Measurements from ENCODE around the gene SLX4IP.
"Not testable (repeated sequence)": the region's sequence is repeated elsewhere in the genome, so short reads cannot be mapped to it uniquely, and the experiment has no call there.

Gene SLX4IP

GRCh38 chr20:10603971-10604864 is 169.1 kb downstream of the SLX4IP start:
- DNase-seq (ENCODE audit: low read depth in 2 of 2): no peak

DNA sequence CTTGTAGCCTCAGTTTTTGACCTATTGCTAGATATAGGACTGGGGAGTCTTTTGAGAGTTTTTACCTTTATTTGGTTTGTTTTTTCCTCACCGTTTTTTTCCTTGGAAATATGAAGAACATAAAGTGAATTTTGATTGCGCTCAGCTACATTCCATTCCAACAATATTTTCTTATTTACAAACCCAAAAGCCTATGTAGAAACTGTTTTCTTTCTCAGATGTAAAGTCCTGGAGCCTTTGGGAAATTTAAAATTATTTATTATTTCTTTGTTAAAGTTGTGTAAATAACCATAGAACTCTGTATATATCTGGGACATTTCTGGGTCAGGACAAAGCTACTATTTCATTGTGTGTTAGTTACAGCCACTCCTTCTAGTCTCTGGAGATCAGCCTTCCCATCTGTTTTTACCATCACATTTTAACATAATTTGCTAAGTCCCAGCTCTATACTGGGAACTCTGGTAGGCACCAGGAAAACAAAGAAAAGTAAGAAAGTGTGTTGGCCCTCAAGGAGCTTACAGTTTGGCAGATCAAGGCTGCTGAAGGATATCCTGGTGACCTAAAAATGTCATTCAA is 169.8 kb downstream of the SLX4IP start:
- no peak for DNase-seq (ENCODE audit: low read depth in 2 of 2)

DNA sequence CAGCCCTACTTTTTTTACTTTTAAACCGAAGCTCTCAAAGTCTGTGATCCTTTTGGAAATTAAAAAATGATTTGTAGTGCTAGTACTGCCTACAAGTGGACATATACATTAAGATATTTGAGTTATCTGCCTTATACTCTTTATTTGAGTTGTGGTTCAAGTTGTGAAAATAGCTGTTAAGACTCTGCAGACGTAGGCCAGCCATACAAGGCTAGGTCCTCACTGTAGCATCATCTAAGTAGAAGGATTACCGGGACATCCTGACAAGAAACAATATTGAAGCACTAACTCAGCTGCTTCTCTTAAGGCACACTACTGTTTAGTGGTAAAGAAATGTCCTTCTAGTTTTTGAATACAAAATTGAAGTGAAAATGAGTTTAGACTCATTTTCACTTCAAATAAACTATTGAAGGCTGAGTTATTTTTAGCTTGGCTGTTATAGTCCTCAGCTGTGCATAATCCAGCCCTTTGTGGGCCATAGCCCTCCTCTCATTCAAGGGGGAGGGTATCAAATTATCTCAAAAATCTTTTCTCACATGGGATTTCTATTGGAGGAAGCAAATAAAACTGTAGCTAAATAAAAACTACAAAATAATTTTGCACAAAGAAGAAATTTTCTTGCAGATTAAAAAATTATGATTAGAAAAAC is 170.6 kb downstream of the SLX4IP start:
- no peak for DNase-seq (ENCODE audit: low read depth in 2 of 2)

DNA sequence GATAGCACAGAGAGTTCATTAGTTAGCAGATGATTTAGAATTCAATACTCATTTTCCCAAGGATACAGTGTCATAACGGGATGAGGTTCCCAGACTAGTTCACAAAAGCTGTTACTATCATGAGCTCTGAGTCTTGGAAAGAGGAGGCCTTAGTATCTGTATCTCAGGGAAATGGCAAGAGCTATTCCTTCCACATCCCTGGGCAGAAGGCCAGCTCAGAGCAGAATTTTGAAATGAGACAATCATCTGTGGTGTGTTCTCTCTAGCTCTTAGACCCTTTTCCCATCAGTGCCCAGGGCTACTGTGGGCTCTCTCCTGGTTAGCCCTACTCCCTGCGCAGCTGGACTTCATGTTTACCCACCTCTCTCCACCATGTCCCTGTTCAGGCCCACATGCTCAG is 174.2 kb downstream of the SLX4IP start:
- no peak for DNase-seq (ENCODE audit: low read depth in 2 of 2)

GRCh38 chr20:10609770-10610169 is 174.7 kb downstream of the SLX4IP start:
- DNase-seq (ENCODE audit: low read depth in 2 of 2): no peak

GRCh38 chr20:10610251-10610650 is 175.1 kb downstream of the SLX4IP start:
- no peak for DNase-seq (ENCODE audit: low read depth in 2 of 2)

DNA sequence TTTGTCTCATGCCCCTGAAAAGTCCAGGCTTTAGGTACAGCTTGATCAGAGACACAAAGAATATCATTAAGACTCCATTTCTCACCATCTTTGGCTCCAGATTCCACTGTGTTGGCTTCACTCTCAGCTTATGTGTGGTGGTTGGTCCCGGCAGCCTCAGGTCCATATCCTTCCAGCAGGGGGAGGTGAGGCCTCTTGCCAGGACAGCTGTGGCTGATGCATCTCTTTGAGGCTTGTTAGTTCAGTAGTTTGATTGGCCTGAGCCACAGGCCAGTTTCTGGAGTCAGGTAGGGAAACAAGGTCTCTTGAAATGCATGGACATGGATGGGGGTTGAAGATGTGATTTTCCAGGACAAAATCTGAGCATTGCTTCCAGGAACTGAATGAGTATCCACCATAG is 176.3 kb downstream of the SLX4IP start:
- peak in 1 of 2 donors; percentile 3 for DNase-seq (ENCODE audit: low read depth in 2 of 2)

DNA sequence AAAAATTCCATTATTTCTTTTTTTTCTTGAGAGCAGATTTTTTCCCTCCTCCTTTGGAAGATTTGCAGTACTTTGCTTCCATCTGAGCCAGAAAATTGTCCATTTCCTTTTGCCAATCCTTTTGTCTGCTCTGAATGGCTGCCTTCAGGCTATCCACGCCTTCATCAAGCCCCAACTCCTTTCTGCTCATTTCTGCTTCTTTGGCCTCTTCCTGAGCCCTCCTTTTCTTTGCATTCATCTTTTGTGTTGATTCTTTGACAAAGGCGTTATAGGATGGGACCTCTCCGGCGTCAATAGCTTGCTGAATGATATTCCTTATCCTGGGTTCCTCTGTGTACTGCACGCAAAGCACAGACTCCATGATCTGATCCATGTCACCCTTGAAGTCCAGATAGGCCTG is 178.3 kb downstream of the SLX4IP start:
- not testable (repeated sequence) for DNase-seq (ENCODE audit: low read depth in 2 of 2)

DNA sequence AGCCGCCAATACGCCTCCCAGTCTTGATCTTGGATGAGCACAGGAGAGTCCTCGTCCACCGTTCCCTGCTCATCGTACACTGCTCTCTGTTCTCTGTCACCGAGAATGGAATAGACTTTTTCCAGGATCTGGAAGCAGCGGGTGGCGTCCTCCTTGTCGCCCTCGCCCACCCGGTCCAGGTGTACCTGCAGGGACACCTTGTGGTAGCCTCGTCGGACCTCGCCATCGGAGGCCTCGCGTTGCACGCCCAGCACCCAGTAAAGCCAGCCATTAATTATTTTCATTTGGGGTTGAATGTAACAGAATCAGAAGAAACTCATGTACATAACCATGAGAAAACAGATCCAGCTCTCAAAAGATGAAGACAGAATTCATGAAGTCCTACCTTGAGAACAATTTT is 178.8 kb downstream of the SLX4IP start:
- DNase-seq (ENCODE audit: low read depth in 2 of 2): no peak

DNA sequence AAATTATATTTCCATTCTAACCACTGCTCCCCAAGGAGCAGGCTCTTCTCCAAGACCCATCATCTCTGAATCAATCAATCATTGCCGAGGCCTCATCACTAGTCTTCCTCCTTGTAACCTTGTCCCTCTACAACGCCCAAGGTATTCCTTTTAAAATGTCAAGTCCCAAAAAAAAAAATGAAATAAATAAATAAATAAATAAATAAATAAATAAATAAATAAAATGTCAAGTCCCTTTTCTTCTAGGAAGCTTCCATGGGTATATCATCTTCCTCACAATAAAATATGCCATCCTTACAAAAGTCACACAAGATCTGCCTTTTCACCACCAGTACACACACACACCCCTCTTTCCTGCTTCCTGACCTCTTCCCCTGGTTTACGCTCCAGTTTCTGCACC is 181.1 kb downstream of the SLX4IP start:
- no peak for DNase-seq (ENCODE audit: low read depth in 2 of 2)

GRCh38 chr20:10617549-10618133 is 182.5 kb downstream of the SLX4IP start:
- DNase-seq (ENCODE audit: low read depth in 2 of 2): not testable (repeated sequence)

DNA sequence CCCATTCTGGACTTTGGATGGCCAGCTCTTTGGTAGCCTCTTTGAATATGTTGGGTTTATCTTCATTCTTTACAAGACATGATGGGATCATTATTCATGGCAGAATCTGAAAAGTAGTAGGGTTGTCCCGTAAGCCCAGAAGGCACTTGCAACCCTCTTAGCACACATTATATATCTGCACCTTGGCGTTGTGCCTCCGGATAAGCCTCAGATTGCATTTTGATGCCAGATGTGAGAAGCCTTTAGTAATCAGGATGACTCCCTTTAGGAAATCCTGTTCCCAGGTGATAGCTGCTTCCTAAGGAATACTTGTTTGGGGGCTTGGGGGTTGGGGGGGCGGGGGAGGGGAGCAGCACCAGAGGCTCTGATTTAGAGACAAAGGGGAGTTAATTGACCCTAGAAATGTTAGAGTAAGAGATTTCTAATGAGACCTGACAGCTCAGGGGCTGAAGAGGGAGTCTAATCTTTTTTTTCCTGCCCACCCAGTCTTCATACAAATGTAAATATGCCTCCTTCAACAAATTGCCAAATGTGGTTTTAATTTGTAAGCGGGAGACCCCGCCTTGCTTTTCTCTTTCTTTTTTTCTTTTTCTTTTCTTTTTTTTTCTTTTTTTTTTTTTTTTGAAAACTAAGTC is 183.6 kb downstream of the SLX4IP start:
- no peak for DNase-seq (ENCODE audit: low read depth in 2 of 2)

GRCh38 chr20:10619427-10619826 is 184.3 kb downstream of the SLX4IP start:
- DNase-seq (ENCODE audit: low read depth in 2 of 2): no peak

DNA sequence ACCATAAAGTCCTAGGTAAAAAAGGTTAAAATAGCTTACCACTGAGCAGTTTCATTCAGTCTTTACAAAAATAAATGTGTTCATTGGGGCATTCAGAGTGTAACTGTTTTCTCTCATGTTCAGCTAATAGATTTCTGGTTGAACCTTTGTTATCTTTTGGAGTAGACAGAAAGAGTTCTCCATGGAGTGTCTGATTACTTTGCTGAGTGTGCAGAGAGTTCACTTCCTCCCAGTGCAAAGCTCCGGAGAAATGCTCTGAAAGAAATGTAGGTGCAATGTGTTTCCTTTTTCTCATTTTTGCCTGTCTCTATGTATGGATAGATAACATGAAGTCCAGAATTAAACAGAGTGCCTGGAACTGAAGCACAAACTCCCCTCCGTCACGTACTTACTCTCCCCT is 186.0 kb downstream of the SLX4IP start:
- DNase-seq (ENCODE audit: low read depth in 2 of 2): no peak

- DNase-seq (ENCODE audit: low read depth in 2 of 2): no peak
Observed at GRCh38 chr20:10622657-10623418, 187.7 kb downstream of the SLX4IP start.

DNA sequence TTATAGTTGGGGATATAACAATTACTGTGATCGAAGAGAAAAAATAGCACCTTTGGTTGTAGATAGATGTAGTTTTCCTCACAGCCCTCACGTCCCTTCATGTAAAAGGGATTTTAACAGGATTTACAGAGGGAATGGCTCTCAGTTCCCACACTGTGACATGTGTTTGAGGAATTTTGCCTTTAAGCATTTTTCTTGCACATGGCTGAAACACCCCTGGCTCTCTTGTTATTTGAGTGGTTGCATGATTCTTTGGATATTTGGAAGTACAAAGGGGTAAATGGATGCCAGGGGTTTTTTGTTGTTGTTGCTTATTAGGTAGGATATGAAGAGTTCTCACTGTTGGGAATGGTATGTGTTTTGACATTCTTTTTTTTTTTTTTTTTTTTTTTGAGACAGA is 190.5 kb downstream of the SLX4IP start:
- no peak for DNase-seq (ENCODE audit: low read depth in 2 of 2)

DNA sequence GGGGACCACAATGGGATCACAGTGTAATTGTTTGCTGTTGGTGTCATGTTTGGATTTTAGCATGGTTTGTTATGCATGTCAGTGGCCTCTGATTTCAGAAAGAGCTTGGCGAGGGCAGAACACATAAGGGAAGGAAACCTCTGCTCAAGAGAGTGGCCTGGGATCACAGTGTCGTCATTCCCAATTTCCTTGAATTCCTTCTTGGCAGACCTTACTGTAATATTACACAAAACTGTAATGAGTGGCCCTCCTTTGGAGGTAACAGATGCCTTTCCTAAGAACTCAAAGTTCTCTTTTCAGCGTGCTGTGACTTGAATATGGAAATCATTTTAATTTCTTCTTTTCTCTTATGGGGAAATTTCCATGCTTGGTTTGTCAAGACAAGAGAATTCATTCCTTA is 191.8 kb downstream of the SLX4IP start:
- no peak for DNase-seq (ENCODE audit: low read depth in 2 of 2)

DNA sequence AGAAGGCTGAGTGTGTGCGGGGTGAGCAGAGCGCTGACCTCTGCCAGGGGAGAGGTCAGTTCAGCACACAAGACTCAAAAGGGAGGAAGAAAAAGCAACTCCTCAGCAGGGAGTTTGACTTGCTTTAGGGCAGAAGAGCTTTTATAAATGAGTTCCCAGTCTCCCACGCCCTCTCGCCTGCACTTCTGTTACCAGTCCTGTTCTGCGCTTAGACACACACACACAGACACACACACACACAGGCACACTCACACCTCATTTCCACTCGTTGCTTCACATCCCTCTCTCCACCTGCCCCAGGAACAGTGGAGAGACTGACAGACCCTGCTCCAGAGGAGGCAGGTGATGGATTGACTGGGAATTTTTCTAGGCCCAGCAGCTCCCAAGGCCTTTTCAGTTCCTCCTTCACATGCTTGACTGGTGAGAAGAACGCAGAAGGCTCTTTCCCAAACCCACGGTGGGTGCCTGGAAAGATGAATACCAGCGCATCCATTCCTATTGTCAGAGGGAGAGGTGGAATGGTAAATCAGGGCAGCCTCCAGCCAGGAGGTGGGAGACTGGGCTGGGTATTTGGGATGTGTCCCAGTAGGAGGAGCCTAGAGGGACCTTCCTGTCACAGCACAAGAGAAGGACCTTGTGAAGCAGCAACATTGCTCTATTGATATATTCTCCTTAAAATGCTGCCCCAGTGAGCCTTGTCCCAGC is 195.0 kb downstream of the SLX4IP start:
- no peak for DNase-seq (ENCODE audit: low read depth in 2 of 2)

- DNase-seq (ENCODE audit: low read depth in 2 of 2): no peak
Observed at GRCh38 chr20:10631126-10631525, 196.0 kb downstream of the SLX4IP start.

GRCh38 chr20:10632721-10633509 is 197.8 kb downstream of the SLX4IP start:
- no peak for DNase-seq (ENCODE audit: low read depth in 2 of 2)
